Uterus (tissue), 2 donors: Measurements from ENCODE around the gene CTXN1.

Source experiments
- CTCF ChIP-seq, 4 experiments: fragments of 200-600 bp in 2 of 4; fragments of 450-650 bp in 2 of 4; sonication (generic) in 2 of 4; IDR thresholded peaks; one replicate each; pipeline ENCODE4 v1.5.1; 2016 to 2019; ENCODE audit warnings: antibody characterized with exemption in 4 of 4, mild to moderate bottlenecking in 2 of 4, moderate library complexity in 1 of 4
- POLR2A ChIP-seq, 2 donors: fragments of 450-650 bp; IDR thresholded peaks; one replicate each; pipeline ENCODE4 v1.6.1; 2016; ENCODE audit warnings: antibody characterized with exemption in 2 of 2, mild to moderate bottlenecking in 1 of 2, moderate library complexity in 1 of 2

- TF ChIP-seq CTCF (IDR thresholded peaks at IDR 0.05) (no peak), POLR2A (IDR thresholded peaks at IDR 0.05) (no peak)
Measured at GRCh38 chr19:7894612-7895309, 31.2 kb downstream of the CTXN1 start.
